Immature natural killer cell (primary cell): Measurements from ENCODE around the gene CBLN3. TPM values are rescaled to one million over a fixed set of nuclear protein-coding genes. Genes with fewer than 3 reads are reported as not detected.

Experiments used
- DNase-seq, 3 donors: peaks; one replicate each; pipeline ENCODE4 v3.0.0; 2022; ENCODE audit warnings: mixed read lengths in 1 of 3
- H3K27ac Mint-ChIP-seq, 6 donors: one replicate each; pipeline ENCODE4 v1.8.0; 2020; ENCODE audit warnings: mixed read lengths in 6 of 6, mild to moderate bottlenecking in 5 of 6, inconsistent platforms in 4 of 6, moderate library complexity in 3 of 6
- H3K27me3 Mint-ChIP-seq, 3 donors: one replicate each; pipeline ENCODE4 v1.8.0; 2020 to 2021; ENCODE audit warnings: low read depth in 3 of 3, mild to moderate bottlenecking in 3 of 3, mixed read lengths in 3 of 3, moderate library complexity in 3 of 3, inconsistent platforms in 1 of 3
- H3K36me3 Mint-ChIP-seq, 3 donors: one replicate each; pipeline ENCODE4 v1.8.0; 2020; ENCODE audit warnings: mixed read lengths in 3 of 3, inconsistent platforms in 2 of 3, mild to moderate bottlenecking in 2 of 3
- H3K4me1 Mint-ChIP-seq, 2 donors: one replicate each; pipeline ENCODE4 v1.8.0; 2020; ENCODE audit warnings: inconsistent platforms in 2 of 2, mild to moderate bottlenecking in 2 of 2, mixed read lengths in 2 of 2, moderate library complexity in 1 of 2
- H3K4me3 Mint-ChIP-seq, 5 donors: one replicate each; pipeline ENCODE4 v1.8.0; 2020; ENCODE audit warnings: mild to moderate bottlenecking in 5 of 5, mixed read lengths in 5 of 5, inconsistent platforms in 3 of 5, moderate library complexity in 3 of 5
- H3K9me3 Mint-ChIP-seq, 6 donors: one replicate each; pipeline ENCODE4 v1.8.0; 2020; ENCODE audit warnings: mild to moderate bottlenecking in 6 of 6, mixed read lengths in 6 of 6, inconsistent platforms in 4 of 6, moderate library complexity in 3 of 6
- polyA plus RNA-seq, 3 donors: library from polyadenylated mRNA; unstranded; fragments of 300-500 nt; fragmentation: Illumina TruSeq; gene quantifications; one replicate each; pipeline ENCODE4 v1.2.3, GENCODE V29; 2021

The CBLN3 gene
- polyA plus RNA-seq, 3 donors from 2014 or later, result not detected

DNA sequence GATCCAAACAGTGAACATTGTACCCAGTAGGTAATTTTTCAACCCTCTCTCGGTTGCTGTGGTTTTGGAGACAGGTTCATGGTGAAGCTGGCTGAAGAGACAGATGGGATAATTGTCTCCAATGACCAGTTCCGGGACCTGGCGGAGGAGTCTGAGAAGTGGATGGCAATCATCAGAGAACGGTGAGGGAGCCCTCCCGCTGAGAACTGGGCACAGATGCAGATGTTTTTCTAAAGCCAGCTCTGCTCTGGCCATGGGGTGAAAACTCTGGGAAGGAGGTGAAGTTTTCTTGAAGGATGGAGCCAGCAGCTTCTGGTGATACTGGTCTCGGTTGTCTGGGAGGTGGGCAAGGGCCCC, 6.5 kb upstream of the CBLN3 start:
- H3K4me3 Mint-ChIP-seq, result no peak overlapping the region
- DNase-seq, result no peak
- no peaks in the 10 kb centered on the region for H3K9me3 Mint-ChIP-seq
- peaks cover 3 to 9% (median 4%) of the 10 kb centered on the region in 3 donors for H3K27me3 Mint-ChIP-seq
- H3K27ac Mint-ChIP-seq, result peak overlapping the region in 2 of 6 donors; percentile 54 to 71
- peaks cover 47 to 58% of the 10 kb centered on the region in 2 donors for H3K4me1 Mint-ChIP-seq
- peaks cover 15 to 52% (median 22%) of the 10 kb centered on the region in 3 donors for H3K36me3 Mint-ChIP-seq

- peaks cover 15 to 49% (median 22%) of the 10 kb centered on the region in 3 donors for H3K36me3 Mint-ChIP-seq
- H3K4me1 Mint-ChIP-seq, result peaks cover 48 to 56% of the 10 kb centered on the region in 2 donors
- no peak for DNase-seq
- H3K9me3 Mint-ChIP-seq, result no peaks in the 10 kb centered on the region
- peaks cover 3 to 9% (median 5%) of the 10 kb centered on the region in 3 donors for H3K27me3 Mint-ChIP-seq
- H3K4me3 Mint-ChIP-seq, result no peak overlapping the region
- peak overlapping the region in 5 of 6 donors; percentile 6 to 58 (median 54) for H3K27ac Mint-ChIP-seq
These were observed 5.8 kb upstream of the CBLN3 start for GRCh38 chr14:24435192-24435810.

DNA sequence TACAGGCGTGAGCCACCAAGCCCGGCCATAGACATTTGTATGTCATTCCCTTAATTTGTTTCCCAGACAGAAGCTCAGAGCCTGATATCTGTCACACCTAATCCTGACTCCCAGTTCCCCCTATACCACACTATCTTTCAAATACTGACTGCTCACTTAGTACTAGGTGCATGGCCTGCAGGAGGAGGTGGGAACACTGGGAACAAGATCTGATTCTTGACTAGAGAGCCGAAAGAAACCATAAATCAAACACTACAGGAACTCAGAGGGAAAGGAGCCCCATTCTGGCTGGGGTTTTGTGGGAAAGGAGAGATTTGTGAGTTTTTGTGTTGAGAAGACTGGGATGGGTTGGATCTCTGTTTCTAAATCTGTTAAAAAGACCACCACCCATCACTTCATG, 5.2 kb upstream of the CBLN3 start:
- Mint-ChIP-seq H3K36me3 (peaks cover 13 to 47% (median 22%) of the 10 kb centered on the region in 3 donors), H3K27me3 (peaks cover 3 to 10% (median 5%) of the 10 kb centered on the region in 3 donors), H3K4me3 (no peak overlapping the region), H3K27ac (peak overlapping the region in 4 of 6 donors; percentile 49 to 65 (median 60)), H3K9me3 (no peaks in the 10 kb centered on the region), H3K4me1 (peaks cover 47 to 50% of the 10 kb centered on the region in 2 donors)
- no peak for DNase-seq

GRCh38 chr14:24434036-24434435, 4.6 kb upstream of the CBLN3 start:
- Mint-ChIP-seq H3K4me1 (peaks cover 47% of the 10 kb centered on the region in 2 donors), H3K9me3 (no peaks in the 10 kb centered on the region), H3K27me3 (peaks cover 3 to 15% (median 8%) of the 10 kb centered on the region in 3 donors), H3K27ac (no peak overlapping the region), H3K36me3 (peaks cover 9 to 40% (median 22%) of the 10 kb centered on the region in 3 donors), H3K4me3 (no peak overlapping the region)
- DNase-seq, result no peak

DNA sequence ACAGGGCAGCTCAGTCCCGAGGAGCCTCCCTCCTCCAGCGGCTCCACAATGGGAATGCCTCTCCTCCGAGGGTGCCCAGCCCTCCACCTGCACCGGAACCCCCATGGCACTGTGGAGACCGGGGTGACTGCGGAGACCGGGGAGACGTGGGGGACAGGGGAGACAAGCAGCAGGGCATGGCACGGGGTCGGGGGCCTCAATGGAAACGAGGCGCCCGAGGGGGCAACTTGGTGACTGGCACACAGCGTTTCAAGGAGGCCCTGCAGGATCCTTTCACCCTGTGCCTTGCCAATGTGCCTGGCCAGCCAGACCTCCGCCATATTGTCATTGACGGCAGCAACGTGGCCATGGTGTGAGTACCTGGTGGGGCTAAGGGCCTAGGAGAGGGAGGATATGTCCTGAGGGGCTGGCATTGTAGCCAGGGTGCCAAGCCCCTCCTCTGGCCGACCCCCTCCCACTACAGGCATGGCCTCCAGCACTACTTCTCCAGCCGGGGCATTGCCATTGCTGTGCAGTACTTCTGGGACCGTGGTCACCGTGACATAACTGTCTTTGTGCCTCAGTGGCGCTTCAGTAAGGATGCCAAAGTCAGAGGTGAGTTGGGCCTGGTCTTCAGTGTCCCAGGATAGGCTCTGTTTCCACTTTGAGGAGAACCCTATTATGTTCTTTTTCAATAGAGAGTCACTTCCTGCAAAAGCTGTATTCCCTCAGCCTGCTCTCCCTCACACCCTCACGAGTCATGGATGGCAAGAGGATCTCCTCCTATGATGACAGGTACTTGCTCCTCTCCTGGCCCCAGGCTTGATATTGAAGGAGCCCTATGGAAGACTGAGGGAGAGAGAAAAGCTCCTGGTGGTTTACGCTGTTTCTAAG, 3.0 kb upstream of the CBLN3 start:
- peak overlapping the region in 1 of 5 donors; percentile 88 for H3K4me3 Mint-ChIP-seq
- peaks cover 32 to 37% of the 10 kb centered on the region in 2 donors for H3K4me1 Mint-ChIP-seq
- H3K36me3 Mint-ChIP-seq, result peaks cover 4 to 29% (median 22%) of the 10 kb centered on the region in 3 donors
- H3K27ac Mint-ChIP-seq, result peak overlapping the region in 4 of 6 donors; percentile 52 to 97 (median 70)
- no peaks in the 10 kb centered on the region for H3K9me3 Mint-ChIP-seq
- H3K27me3 Mint-ChIP-seq, result peaks cover 3 to 14% (median 8%) of the 10 kb centered on the region in 3 donors
- no peak for DNase-seq

DNA sequence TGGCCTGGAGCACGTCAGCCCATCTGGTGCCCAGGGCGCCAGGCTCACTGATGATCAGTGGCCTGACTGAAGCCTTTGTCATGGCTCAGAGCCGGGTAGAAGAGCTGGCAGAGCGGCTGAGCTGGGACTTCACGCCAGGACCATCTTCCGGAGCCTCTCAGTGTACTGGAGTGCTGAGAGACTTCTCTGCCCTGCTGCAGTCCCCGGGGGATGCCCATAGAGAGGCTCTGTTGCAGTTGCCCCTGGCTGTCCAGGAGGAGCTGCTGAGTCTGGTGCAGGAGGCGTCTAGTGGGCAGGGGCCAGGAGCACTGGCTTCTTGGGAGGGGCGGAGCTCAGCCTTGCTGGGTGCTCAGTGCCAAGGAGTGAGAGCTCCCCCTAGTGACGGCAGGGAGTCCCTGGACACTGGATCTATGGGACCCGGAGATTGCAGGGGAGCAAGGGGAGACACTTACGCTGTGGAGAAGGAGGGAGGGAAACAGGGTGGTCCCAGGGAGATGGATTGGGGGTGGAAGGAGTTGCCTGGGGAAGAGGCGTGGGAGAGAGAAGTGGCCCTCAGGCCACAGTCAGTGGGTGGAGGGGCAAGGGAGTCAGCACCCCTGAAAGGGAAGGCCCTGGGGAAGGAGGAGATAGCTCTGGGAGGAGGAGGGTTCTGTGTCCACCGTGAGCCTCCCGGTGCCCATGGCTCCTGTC, 2.2 kb upstream of the CBLN3 start:
- peaks cover 3 to 12% (median 8%) of the 10 kb centered on the region in 3 donors for H3K27me3 Mint-ChIP-seq
- H3K9me3 Mint-ChIP-seq, result no peaks in the 10 kb centered on the region
- H3K4me1 Mint-ChIP-seq, result peaks cover 24 to 29% of the 10 kb centered on the region in 2 donors
- H3K36me3 Mint-ChIP-seq, result peaks cover 4 to 26% (median 21%) of the 10 kb centered on the region in 3 donors
- peak overlapping the region; percentile 82 to 97 (median 87) for H3K27ac Mint-ChIP-seq
- DNase-seq, result peak; percentile 83 to 89 (median 86)
- peak overlapping the region; percentile 77 to 89 (median 87) for H3K4me3 Mint-ChIP-seq

DNA sequence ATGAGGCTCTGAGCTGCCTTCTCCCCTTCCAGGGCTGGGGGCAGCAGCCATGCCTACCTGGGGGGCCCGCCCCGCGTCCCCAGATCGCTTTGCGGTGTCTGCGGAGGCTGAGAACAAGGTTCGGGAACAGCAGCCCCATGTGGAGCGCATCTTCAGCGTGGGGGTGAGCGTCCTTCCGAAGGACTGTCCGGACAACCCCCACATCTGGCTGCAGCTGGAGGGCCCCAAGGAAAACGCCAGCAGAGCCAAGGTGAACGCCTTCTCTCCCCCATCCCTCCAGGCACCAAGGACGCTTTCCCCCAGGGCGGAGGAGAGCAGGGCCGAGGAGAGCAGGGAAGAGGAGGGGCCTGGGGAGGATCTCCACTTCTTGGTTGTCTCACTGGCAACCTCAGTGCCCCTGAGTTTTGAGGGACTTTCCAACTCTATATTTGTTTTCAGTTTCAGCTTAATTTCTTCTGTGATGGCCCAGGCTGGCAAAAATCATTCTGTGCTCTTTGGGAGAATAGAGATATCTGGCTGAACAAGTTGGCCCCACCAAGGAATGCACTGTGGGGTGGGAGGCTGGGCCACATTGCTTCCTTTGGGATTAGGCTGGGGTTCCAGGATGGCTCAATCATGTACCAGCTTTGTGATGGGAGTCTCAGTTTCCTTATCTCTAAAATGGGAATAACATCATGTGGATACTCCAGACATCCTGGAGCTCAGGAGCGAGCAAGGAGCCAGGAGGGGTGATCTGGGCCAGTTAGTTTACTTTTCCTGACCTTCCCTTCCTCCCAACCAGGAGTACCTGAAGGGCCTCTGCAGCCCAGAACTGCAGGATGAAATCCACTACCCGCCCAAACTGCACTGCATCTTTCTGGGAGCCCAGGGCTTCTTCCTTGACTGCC, 1.5 kb upstream of the CBLN3 start:
- peaks cover 22 to 26% of the 10 kb centered on the region in 2 donors for H3K4me1 Mint-ChIP-seq
- peak overlapping the region; percentile 86 to 89 (median 87) for H3K4me3 Mint-ChIP-seq
- peak; percentile 44 to 58 (median 53) for DNase-seq
- no peaks in the 10 kb centered on the region for H3K9me3 Mint-ChIP-seq
- peaks cover 3 to 12% (median 8%) of the 10 kb centered on the region in 3 donors for H3K27me3 Mint-ChIP-seq
- H3K36me3 Mint-ChIP-seq, result peaks cover 4 to 22% (median 18%) of the 10 kb centered on the region in 3 donors
- peak overlapping the region; percentile 82 to 97 (median 87) for H3K27ac Mint-ChIP-seq

GRCh38 chr14:24430143-24430681, 744 bp upstream of the CBLN3 start:
- no peaks in the 10 kb centered on the region for H3K9me3 Mint-ChIP-seq
- DNase-seq, result peak; percentile 39 to 48 (median 47)
- H3K4me1 Mint-ChIP-seq, result peaks cover 22 to 26% of the 10 kb centered on the region in 2 donors
- peak overlapping the region; percentile 86 to 89 (median 87) for H3K4me3 Mint-ChIP-seq
- peaks cover 1 to 12% (median 8%) of the 10 kb centered on the region in 3 donors for H3K27me3 Mint-ChIP-seq
- H3K27ac Mint-ChIP-seq, result peak overlapping the region; percentile 82 to 97 (median 87)
- H3K36me3 Mint-ChIP-seq, result peaks cover 4 to 18% (median 15%) of the 10 kb centered on the region in 3 donors

DNA sequence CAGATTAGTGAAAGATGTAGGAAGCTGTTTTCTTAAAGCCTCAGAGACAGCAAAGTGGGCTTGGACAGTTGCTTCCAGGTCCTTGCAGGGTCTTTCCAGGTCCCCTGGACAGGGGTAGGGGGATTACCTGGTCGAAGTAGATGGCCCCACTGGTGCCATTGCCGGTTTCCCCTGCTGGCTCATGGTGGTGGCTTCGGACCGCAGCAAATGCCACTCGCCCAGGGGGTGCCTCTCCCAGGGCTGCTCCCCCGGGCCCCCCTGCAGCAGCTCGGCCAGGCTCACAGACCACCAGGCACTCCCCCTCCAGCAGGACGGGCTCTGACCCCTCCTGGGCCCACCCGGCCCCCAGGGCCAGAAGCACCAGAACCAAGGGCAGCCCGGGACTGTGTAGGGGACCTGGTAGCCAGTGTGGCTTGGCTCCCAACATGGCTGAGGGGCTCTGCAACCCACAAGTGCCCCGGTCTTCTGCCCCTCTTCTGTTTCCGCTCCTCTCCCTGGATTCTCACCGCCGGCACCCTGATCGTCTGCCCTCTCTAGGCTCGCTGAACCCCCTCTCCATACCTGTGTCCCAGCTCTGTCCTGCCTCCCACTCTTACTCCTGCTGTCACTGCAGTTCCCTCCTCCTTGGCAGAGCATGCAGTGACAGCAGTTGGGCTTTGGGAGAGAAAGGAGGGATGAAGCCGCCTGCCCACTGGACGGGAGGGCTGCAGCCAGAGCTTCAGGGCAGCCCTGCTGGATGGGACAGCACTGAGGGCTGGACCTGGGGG, 657 bp downstream of the CBLN3 start:
- peaks cover 4 to 15% (median 12%) of the 10 kb centered on the region in 3 donors for H3K36me3 Mint-ChIP-seq
- peaks cover 1 to 12% (median 8%) of the 10 kb centered on the region in 3 donors for H3K27me3 Mint-ChIP-seq
- H3K4me3 Mint-ChIP-seq, result peak overlapping the region; percentile 87 to 93 (median 91)
- DNase-seq, result no peak
- no peaks in the 10 kb centered on the region for H3K9me3 Mint-ChIP-seq
- peak overlapping the region; percentile 96 to 99 (median 98) for H3K27ac Mint-ChIP-seq
- peaks cover 22 to 26% of the 10 kb centered on the region in 2 donors for H3K4me1 Mint-ChIP-seq

- Mint-ChIP-seq H3K27ac (peak overlapping the region in 5 of 6 donors; percentile 30 to 87 (median 78)), H3K36me3 (peaks cover 4 to 7% (median 4%) of the 10 kb centered on the region in 3 donors), H3K4me3 (peak overlapping the region in 4 of 5 donors; percentile 27 to 49 (median 36)), H3K27me3 (peaks cover 1 to 12% (median 8%) of the 10 kb centered on the region in 3 donors), H3K9me3 (no peaks in the 10 kb centered on the region), H3K4me1 (peaks cover 18 to 22% of the 10 kb centered on the region in 2 donors)
- no peak for DNase-seq
These were observed 1.6 kb downstream of the CBLN3 start for GRCh38 chr14:24427537-24428508.
